ENCODE results near the gene COX19.

Gene COX19

GRCh38 chr7:921071-921461 lies 54.3 kb downstream of the COX19 start:
- Histone ChIP-seq H3K4me3 (ENCODE audit: low read depth in 1 of 2, low read length in 2 of 2) (no peak overlapping the region), H3K9ac (ENCODE audit: low read depth, low read length) (no peak overlapping the region), H3K4me2 (ENCODE audit: insufficient read depth, low read length) (no peak overlapping the region), H3K27me3 (ENCODE audit: insufficient read depth, low read length, poor library complexity) (no peaks in the 10 kb centered on the region), H3K27ac (ENCODE audit: low read length) (no peak overlapping the region), H3K79me2 (ENCODE audit: insufficient read depth, low read length) (no peaks in the 10 kb centered on the region), H4K20me1 (ENCODE audit: insufficient read depth, low read length) (no peaks in the 10 kb centered on the region; the same call in 1 of the 2 replicates), H2AFZ (ENCODE audit: low read depth, low read length) (no peak overlapping the region), H3K9me3 (ENCODE audit: insufficient read depth, low read length, severe bottlenecking) (no peaks in the 10 kb centered on the region), H3K36me3 (ENCODE audit: insufficient read depth, low read length) (no peaks in the 10 kb centered on the region), H3K4me1 (ENCODE audit: insufficient read depth, low read length) (peaks cover 20% of the 10 kb centered on the region)
- no peak for TF ChIP-seq CTCF (IDR thresholded peaks at IDR 0.05; ENCODE audit: borderline replicate concordance, extremely low read depth, low read length, poor library complexity, severe bottlenecking)
- TF ChIP-seq EZH2 (IDR thresholded peaks at IDR 0.05; ENCODE audit: borderline replicate concordance, low read depth, low read length, severe bottlenecking) = no peak
- no peak for DNase-seq
- no peak for ATAC-seq (ENCODE audit: insufficient read depth, low read depth)

GRCh38 chr7:920351-921070 lies 54.8 kb downstream of the COX19 start:
- DNase-seq (no peak), ATAC-seq (ENCODE audit: insufficient read depth, low read depth) (no peak)
- Histone ChIP-seq H3K79me2 (ENCODE audit: insufficient read depth, low read length) (no peaks in the 10 kb centered on the region), H2AFZ (ENCODE audit: low read depth, low read length) (no peak overlapping the region), H3K9me3 (ENCODE audit: insufficient read depth, low read length, severe bottlenecking) (no peaks in the 10 kb centered on the region), H3K36me3 (ENCODE audit: insufficient read depth, low read length) (no peaks in the 10 kb centered on the region), H3K9ac (ENCODE audit: low read depth, low read length) (no peak overlapping the region), H3K27ac (ENCODE audit: low read length) (no peak overlapping the region), H3K27me3 (ENCODE audit: insufficient read depth, low read length, poor library complexity) (no peaks in the 10 kb centered on the region), H3K4me1 (ENCODE audit: insufficient read depth, low read length) (peaks cover 20% of the 10 kb centered on the region), H3K4me3 (ENCODE audit: low read depth in 1 of 2, low read length in 2 of 2) (no peak overlapping the region), H4K20me1 (ENCODE audit: insufficient read depth, low read length) (no peaks in the 10 kb centered on the region; the same call in 1 of the 2 replicates), H3K4me2 (ENCODE audit: insufficient read depth, low read length) (no peak overlapping the region)
- TF ChIP-seq EZH2 (IDR thresholded peaks at IDR 0.05; ENCODE audit: borderline replicate concordance, low read depth, low read length, severe bottlenecking) (no peak), CTCF (IDR thresholded peaks at IDR 0.05; ENCODE audit: borderline replicate concordance, extremely low read depth, low read length, poor library complexity, severe bottlenecking) (no peak)

- TF ChIP-seq EZH2 (IDR thresholded peaks at IDR 0.05; ENCODE audit: borderline replicate concordance, low read depth, low read length, severe bottlenecking) (no peak), CTCF (IDR thresholded peaks at IDR 0.05; ENCODE audit: borderline replicate concordance, extremely low read depth, low read length, poor library complexity, severe bottlenecking) (no peak)
- Histone ChIP-seq H3K36me3 (ENCODE audit: insufficient read depth, low read length) (no peaks in the 10 kb centered on the region), H3K79me2 (ENCODE audit: insufficient read depth, low read length) (no peaks in the 10 kb centered on the region), H3K4me2 (ENCODE audit: insufficient read depth, low read length) (no peak overlapping the region), H2AFZ (ENCODE audit: low read depth, low read length) (no peak overlapping the region), H3K27ac (ENCODE audit: low read length) (no peak overlapping the region), H4K20me1 (ENCODE audit: insufficient read depth, low read length) (no peaks in the 10 kb centered on the region; the same call in 1 of the 2 replicates), H3K4me3 (ENCODE audit: low read depth in 1 of 2, low read length in 2 of 2) (no peak overlapping the region), H3K9ac (ENCODE audit: low read depth, low read length) (no peak overlapping the region), H3K27me3 (ENCODE audit: insufficient read depth, low read length, poor library complexity) (no peaks in the 10 kb centered on the region), H3K4me1 (ENCODE audit: insufficient read depth, low read length) (peaks cover 20% of the 10 kb centered on the region), H3K9me3 (ENCODE audit: insufficient read depth, low read length, severe bottlenecking) (no peaks in the 10 kb centered on the region)
- ATAC-seq (ENCODE audit: insufficient read depth, low read depth) (no peak), DNase-seq (no peak)
These were observed 55.4 kb downstream of the COX19 start for GRCh38 chr7:919924-920341.
